LNCAP (cell line): ENCODE measurements around the gene MND1.

Source experiments
- TF ChIP-seq, protein P1 (sequence below): fragments of 450-650 bp; IDR thresholded peaks from 2 replicates; pipeline ENCODE4 v1.5.1; 2017; ENCODE audit warnings: mild to moderate bottlenecking

MND1 gene

DNA sequence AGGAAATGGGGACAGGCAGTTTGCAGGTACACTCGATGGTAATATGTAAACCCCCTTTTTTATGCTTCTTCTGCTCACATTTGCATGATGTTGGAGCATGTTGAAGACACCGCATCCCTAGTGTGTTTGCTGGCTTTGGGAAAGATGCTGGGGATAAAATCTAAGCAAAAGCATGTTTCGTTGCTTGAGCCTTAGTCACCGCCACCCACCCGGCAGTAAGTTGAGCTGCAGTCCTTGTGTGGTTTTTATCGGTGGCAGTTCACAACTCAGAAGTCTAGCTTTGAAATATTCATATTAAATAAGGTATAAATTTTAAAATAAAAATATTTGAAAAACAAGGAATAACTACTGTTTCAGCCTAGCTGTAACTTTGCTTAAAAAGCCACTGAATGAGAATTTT, 21.7 kb upstream of the MND1 start:
- TF ChIP-seq, protein P1, sequence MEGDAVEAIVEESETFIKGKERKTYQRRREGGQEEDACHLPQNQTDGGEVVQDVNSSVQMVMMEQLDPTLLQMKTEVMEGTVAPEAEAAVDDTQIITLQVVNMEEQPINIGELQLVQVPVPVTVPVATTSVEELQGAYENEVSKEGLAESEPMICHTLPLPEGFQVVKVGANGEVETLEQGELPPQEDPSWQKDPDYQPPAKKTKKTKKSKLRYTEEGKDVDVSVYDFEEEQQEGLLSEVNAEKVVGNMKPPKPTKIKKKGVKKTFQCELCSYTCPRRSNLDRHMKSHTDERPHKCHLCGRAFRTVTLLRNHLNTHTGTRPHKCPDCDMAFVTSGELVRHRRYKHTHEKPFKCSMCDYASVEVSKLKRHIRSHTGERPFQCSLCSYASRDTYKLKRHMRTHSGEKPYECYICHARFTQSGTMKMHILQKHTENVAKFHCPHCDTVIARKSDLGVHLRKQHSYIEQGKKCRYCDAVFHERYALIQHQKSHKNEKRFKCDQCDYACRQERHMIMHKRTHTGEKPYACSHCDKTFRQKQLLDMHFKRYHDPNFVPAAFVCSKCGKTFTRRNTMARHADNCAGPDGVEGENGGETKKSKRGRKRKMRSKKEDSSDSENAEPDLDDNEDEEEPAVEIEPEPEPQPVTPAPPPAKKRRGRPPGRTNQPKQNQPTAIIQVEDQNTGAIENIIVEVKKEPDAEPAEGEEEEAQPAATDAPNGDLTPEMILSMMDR: no peak

DNA sequence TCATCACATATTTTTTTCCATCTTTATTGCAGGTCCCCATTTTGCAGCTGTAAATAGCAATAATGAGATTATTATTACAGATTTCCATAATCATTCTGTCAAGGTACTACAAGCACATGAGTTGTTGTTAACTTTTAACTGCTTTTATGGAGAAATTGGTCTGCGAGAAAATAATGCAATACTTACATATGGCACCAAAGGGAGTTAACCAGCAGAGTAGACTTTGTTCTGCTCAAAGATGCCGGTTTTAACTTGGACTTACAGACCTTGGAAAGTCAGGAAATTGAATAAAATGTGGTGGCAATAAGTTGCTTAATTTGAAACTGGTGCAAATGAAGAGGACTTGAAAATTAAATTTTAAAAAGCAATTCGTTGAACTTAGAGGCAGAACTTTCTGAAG, 20.4 kb upstream of the MND1 start:
- TF ChIP-seq, protein P1: no peak

DNA sequence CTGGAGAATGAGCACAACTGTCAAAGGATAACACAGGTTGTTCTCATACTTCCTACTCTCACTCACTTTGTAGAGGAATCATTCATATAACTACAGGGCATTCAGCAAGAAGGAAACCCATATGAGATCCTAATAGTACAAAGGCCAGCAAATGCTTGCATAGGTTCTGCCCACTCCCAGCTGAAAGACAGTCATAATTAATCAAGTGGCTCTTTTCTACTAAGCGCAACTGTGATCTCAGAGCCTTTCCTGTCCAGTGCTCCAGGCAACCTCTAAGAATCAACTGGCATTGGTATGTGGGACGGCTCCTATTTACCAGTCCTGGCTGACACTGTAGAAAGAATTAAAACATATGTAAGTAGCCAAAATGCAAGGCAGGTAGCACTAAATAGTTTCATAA, 18.9 kb upstream of the MND1 start:
- TF ChIP-seq, protein P1: no peak

DNA sequence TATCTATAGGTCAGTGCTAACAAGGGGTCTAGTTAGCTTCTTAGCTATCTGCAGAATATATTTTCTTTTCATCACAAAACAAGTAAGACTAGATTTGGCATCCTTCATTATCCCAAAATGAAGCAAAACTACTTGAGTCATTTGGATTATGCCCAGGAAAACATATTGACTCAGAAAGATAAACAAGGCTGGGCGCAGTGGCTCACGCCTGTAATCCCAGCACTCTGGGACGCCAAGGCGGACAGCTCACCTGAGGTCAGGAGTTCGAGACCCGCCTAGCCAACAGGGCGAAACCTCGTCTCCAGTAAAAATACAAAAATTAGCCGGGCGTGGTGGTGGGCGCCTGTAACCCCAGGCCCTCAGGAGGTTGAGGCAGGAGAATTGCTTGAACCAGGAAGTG, 18.0 kb upstream of the MND1 start:
- TF ChIP-seq, protein P1: no peak

DNA sequence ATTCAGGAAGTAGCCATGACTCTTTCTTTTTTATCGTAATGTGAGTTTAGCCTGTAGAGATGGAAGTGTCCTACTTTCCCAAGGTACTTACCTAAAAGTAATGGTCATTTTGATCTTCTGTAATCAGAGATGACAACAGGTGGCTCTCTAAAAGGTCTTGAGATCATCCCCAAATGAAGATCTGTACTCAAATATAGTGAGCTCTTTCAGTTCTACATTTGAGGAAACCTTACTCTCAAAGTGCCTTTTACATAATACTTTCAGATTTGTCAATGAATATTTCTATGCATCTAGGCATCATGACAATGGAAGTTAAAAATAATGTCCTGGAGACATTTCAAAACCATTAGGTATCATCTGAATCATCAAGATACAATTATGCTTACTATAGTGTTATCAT, 17.2 kb upstream of the MND1 start:
- TF ChIP-seq, protein P1: no peak

DNA sequence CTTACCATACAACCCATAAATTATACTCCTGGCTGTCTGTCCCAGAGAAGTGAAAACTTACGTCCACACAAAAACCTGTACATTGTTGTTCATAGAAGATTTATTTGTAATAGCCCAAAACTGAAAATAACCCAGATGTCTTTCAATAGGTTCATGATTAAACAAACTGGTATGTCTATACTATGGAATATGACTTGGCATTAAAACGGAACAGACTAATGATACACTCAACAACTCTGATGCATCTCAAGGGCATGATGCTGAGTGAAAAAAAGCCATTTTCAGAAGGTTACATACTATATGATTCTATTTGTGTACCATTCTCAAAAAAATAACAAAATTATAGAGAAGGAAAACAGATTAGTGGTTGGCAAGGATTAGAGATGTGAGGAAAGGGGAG, 11.6 kb upstream of the MND1 start:
- TF ChIP-seq, protein P1: no peak

DNA sequence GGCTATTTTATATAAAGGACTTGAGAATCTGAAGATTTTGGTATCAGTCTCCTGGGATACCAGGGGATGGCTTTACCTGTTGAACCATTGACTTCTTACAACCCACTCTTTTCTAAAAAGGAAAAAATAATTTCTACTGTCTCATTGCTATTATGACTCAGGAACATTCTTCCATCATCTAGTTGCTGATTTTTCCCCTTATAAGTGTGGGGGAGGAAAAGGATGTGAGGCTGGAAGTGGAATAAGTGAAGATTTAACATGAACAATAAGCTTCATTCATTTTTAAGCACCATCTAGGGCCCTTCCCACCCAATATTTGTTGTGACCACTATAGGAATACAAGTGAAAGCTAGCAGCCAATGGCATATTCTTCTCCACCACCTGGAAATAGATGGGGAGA, 10.6 kb upstream of the MND1 start:
- TF ChIP-seq, protein P1: no peak

DNA sequence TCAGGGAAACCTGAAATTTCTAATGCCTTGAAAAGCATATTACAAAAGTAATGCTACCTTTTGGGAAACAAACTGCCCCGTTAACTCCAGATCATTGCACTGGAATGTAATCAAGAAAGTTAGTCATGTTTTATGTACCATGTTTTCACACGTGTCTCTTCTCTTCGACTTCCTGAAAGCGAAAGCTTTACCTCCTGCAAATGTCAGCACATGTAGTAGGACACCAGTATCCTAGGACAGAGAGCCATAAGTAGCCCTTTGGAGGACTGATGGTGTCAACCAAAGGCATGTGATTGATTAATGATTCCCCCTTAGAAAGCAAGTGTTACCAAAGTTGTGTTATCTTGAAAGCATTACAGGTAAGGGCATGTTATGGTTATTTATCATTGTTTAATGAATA, 8.8 kb upstream of the MND1 start:
- TF ChIP-seq, protein P1: no peak
